ENCODE results near the gene CD300LD.
A peak's percentile ranks its signal among the peaks of the same experiment; 100 is the strongest.
"Not testable (repeated sequence)": the region's sequence is repeated elsewhere in the genome, so short reads cannot be mapped to it uniquely, and the experiment has no call there.

The CD300LD gene

DNA sequence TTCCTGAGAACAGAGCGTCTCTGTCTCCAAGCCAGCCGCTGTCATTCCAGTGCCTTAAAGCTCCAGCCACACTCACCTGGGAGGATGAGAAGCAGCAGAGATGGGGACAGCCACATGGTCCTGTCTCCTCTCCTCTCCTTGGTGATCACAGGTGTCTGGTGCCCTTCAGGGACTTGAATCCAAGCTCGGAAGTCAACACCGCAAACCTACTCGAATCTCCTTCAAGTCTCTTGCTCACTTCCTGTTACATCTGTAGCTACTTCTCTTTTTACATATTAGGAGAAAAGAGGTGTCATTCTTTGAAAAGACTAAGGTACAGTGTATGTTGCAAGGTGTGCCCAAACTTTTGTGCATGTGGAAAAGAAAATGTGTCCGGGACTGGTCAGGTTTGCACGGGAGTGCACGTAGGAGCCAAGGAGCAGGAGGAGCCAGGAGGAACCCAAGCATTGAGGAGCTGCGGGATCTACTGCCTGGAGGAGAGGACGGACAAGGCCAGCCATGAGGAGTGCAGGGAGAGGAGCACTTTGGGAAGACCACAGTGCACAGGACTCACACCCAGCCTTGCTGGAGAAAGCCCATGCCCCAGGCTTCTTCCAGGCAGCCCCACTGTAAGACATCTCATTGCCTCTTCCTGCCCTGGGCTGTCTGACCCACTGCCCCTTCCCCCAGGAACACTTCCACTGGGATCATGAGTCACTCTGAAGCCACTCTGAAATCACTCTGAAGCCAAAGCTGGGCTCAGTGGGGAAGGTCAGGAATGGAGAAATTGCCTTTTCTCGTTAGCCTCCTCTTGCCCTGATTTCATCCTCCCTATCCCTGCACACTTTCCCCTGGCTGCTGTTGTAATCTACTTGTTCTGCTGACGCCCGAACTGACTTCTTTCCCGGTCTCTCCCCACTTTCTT is at the start of gene CD300LD:
Gene CD300LD (minus strand): TSS at position 197 of the 904 bp plus-strand sequence. CDS start 81 bp downstream, at position 116.
- DNase-seq = no peak

DNA sequence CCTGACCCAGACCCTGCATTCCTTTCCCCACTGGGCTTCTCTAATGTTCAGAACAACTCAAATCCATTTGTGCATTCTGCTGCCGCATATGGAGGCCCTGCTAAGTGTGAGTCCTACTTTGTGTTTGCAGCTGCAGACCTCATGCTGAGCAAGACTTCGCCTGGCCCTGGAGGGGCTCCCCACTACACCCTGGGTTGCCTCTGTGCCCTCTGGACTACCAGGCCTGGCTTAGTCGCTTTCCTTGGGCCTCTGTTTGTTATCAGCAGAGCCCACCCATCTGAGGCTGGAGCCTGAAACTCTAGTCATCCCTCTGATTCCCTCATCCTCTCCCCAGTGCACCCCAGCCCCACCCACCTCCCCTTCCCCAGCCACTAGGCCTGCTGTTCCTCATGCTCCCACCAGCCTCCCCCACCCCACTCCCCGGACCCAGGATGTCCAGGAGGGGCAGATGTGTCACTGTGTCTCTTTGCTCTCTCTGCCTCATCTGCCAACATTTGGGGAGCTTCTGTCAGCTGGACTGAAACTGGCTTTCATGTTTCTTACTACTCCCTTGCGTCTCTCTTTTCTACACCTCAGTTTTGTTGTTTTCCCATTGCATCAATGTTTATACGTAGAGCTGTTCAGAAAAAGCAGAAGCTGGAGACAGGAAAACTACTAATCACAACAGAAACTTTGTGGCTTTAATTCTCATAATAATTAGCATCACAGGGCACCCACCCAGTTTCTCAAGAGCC is 49.3 kb upstream of the CD300LD start:
- DNase-seq = no peak

DNA sequence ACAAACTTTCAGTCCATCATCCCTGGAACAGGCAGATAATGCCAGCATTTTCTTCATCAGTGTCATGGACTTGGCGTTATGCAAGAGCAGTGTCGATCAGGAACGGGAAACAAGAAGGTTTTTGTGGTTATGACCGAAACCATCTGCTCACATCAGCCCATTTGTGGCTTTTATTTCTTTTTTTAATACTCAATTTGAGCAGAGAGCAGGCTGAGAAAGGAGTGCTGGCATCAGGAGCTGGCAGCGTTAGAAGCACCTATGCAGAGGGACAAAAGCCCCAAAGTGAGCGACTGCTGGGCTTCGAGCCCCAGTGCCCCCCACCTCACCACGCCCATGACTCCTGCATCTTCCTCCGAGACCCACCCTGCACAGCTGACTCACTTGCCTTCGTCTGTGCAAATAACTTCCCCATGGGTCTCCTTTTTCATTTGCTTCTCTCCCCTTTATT is 47.6 kb upstream of the CD300LD start:
- DNase-seq = no peak

DNA sequence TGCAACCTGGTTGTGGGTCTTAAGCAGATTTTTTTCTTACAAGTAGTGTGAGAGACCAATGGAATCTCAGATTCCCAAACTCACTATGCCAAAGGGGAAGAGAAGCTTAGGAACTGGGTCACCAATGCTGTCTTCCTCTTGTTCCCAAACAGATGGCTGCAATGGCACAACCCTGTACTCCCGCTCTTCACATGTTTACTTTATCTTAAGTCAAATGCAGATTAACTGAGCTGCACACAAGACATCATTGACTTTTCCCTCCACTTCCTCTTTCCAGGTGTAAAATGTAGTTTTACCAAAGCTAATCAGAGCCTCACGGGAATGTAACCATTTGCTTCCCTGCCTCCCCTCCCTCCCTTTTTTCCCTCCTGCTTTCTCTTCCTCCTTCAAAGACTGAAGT is 45.8 kb upstream of the CD300LD start:
- DNase-seq = no peak

DNA sequence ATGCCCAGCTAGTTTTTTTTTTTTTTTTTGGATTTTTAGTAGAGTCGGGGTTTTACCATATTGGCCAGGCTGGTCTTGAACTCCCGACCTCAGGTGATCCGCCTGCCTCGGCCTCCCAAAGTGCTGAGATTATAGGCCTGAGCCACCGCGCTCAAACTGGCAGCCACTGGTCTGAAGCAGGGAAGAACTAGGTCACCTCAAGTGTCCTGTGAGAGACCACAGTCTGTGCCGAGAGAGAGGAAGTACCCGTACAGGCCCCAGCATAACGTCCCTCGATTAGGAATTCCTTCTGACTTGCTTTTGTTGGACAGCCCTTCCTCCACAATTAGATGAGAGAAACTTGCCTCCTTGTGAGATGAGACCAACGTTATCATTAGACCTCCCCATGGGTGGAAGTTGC is 45.2 kb upstream of the CD300LD start:
- DNase-seq = no peak

DNA sequence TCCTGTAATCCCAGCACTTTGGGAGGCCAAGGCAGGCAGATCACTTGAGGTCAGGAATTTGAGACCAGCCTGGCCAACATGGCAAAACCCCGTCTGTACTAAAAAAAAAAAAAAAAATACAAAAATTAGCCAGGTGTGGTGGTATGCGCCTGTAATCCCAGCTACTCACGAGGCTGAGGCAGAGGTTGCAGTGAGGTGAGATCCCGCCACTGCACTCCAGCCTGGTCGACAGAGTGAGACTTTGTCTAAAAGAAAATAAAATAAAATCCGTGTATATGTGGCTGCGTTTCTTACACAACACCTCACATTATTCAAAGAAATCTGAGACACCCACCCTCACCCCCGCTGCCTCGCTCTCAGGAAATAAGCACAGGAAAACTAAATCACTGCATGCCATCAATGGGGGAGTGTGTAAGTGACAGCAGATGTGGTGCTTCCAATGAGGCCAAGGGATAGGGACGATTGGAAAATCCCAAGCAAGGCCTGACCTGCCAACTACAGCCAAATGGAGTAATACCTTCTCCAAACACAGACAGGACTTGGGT is 44.5 kb upstream of the CD300LD start:
- DNase-seq = not testable (repeated sequence)

DNA sequence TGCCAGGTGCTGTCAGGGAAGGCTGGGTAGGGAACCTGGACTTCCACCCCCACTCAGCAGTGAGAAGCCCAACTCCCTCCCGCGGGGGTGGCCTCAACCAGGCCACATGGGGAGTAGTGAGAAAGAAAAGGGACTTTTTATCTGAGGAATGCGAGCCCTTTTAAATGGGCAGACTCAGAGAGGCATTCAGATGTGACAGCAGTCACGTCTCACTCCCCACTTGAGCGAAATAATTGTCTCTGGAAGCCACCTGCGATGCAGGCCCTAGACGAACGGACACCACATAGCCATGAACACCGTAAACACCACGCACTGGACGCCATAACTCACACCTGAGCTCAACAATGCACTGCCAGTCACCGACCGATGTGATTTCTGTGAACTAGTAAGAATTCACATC is 43.3 kb upstream of the CD300LD start:
- DNase-seq = peak; percentile 9

DNA sequence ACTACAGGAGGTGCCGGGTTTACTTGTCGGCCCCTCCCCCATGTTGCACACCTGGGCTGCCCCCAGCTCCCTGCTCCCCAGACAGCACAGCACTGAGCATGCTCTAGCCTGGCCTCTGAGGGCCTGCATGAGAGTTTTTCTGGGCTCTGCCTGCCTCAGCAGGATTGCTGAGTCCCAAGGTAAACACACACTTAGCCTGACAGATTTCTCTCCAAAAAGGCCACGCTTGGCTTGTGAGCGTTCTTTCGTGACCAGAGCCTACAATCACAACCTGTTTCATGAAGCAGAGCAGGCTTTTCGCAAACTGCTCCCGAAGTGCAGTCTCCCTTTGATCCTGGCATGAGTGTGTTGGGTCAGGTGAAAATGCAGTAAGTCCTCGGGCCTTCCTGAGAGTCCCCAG is 41.2 kb upstream of the CD300LD start:
- DNase-seq = no peak

DNA sequence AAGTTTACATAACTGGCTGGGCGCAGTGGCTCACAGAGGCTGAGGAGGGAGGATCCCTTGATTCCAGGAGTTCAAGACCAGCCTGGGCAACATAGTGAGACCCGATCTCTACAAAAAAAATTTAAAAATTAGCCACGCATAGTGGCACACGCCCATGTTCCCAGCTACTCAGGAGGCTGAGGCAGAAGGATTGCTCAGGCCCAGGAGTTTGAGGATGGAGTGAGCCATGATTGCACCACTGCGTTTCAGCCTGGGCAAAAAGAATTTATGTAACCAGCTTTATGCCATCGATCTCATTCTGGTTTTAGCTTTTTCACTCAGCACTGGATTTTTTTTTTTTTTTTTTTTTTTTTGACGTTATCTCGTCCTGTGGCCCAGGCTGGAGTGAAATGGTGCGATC is 40.5 kb upstream of the CD300LD start:
- no peak for DNase-seq

DNA sequence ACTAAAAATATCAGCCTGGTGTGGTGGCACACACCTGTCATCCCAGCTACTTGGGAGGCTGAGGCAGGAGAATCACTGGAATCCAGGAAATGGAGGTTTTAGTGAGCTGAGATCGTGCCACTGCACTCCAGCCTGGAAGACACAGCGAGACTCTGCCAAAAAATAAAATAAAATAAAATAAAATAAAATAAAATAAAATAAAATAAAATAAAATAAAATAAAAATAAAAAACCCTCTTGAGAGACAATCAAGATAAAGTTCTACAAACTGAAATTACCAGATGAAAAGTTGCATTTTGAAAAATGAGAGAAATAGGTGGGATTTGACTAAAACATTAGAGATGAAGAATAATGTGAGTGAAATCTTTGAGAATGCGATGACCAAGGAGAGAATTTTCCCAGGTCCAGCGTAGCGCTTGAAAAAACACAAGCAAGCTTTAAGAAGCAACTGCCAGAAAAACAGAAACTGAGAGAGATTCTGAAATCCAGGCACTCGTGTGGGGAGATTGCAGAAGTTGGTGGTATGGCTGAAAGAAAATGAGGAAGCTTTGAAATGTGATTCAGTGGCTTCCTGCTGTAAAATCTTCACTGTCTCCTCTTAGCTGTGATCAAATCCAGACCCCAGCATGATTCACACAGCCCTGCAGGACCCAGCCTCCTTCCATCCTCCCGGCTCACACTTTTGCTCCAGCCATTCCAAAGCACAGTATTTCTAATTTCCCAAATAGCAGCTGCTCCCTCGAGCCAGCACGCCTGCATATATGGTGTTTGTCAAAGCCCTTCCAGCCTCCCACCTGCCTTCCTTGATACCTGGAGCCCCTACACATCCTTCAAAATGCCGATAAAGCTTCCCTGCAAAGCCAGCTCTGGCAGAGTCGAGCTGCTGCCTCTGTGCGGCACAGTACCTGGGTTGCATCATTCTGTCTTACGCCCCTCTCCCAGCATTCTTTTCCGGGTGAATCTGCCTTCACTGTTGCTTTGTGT is 39.7 kb upstream of the CD300LD start:
- no peak for DNase-seq

DNA sequence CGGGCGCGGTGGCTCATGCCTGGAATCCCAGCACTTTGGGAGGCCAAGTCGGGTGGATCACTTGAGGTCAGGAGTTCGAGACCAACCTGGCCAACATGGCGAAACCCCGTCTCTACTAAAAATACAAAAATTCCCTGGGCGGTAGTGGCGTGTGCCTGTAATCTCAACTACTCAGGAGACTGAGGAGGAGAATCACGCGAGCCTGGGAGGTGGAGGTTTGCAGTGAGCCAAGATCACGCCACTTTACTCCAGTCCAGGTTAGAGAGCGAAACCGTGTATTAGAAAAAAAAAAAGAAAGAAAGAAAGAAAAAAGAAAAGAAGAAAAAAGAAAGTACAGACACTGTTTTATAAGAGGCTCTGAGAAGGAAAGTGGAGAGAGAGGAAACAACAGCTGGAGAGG is 38.2 kb upstream of the CD300LD start:
- not testable (repeated sequence) for DNase-seq

DNA sequence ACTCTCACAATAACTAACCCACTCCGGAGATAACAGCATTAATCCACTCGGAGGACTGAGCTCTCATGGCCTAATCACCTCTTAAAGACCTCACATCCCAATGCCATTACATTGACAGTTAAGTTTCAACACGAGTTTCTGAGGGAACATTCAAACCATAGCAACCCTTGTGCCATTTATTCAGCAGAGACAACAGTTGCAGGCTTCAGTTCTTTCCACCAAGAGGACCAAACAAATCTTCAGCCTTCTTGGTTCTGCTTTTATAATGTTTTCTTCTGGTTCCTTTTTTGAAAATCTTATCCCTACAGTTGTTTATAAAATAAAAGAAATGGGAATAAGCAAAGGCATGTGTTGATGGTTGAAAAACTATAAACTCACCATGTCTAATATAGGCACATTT is 33.6 kb upstream of the CD300LD start:
- no peak for DNase-seq

DNA sequence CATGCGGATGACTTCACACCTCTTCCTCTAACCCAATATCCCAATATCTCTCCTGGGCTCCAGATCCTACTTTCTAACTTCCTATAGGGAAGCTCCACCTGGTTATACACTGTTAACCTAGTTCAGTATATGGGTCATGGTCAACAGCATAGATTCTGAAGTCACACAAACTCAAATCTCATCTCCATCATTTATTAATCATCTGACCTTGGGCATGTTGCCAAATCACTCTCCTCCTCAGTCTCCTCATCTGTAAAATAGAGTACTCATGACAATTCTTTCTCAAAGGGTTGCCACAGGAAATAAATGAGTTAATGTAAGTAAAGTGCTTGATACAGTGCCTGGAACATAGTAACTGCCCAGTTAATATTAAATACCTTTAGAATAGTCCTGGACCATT is 32.0 kb upstream of the CD300LD start:
- DNase-seq = no peak

DNA sequence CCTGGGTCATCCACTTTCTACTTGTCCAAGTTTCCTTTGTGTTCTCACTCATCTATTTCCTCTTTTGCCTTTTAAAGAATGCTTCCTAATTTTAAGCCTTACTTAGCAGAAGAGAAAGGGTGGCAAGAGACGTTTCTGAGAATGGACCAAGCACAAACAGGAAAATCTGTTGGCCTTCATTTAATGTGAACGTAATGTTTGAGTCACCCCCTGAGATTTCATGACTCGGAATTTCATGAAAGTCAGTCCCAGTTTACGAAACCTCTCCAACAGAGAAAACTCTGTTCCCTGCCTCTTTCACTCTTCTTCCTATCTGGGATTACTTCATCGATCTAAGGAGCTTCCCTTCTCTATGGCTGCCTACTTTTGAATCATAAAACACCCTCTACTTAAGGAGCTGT is 31.6 kb upstream of the CD300LD start, which contains the start of gene CD300E:
Gene CD300E (minus strand): TSS at position 46 of the 401 bp plus-strand sequence. CDS start 117 bp downstream, outside the sequence.
- no peak for DNase-seq

DNA sequence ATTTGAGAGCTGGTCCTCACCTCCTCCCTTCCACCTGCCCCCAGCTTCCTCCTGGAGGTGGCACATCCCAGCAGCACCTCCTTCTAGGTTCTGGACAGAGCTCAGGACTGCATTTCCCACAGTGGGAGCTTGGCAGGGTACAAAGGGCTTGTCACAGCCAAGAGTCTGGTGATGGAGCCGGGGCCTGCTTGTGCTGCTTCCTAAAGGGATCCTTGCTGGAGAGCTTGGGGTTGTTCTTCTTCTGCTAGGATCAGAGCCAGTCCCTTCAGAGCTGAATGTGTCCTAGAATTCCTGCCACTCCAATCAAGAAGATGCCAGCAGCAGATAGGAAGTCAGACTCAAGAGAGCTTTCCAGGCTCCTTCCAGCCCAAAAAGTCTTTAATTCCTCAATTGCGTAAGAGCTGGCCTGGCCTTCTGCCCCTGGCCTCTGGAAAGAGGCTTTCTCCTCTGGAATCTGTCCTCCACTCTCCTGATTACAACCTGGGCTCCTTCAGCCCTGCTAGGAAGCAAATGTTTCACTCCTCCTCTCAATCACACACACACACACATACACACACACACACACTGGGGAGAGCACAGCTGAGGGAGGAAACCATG is 27.1 kb upstream of the CD300LD start:
- DNase-seq = no peak

DNA sequence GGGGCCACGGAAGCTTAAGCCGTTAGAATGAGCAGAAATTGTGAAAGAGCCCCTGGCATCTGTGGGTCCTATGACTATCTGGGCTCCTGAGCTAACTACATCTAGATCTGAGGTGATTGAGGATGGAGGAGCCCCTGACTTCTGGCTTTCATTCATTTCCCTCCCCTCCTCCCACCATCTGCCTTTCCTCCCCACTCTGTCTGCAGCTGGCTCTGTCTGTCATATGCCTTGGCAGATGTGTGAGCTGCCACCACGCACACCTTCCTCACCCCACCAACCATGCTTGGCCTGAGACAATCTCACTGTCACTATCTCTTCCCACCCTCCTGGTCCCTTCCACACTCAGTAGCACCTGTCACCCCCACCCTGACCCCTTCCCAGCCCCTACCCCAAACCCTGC is 26.4 kb upstream of the CD300LD start:
- no peak for DNase-seq

DNA sequence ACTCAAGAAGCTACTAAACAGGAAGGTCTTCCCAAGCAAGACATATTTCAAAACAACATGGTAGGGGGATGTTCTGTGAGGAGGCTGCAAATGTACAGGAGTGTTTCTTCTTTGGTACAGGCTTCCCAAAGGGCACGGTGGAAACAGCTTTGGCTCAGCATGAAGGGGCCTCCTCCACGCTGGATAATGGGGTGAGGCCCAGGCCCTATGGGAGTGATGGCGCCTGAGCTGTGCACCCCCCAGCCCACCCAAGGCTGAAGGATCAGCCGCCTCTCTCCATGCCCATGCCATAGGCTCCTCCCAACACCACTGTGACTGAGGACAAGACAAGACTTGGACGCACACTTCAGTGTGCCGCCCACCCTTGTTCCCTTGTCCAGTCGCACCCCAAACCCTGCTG is 24.6 kb upstream of the CD300LD start:
- DNase-seq = no peak

DNA sequence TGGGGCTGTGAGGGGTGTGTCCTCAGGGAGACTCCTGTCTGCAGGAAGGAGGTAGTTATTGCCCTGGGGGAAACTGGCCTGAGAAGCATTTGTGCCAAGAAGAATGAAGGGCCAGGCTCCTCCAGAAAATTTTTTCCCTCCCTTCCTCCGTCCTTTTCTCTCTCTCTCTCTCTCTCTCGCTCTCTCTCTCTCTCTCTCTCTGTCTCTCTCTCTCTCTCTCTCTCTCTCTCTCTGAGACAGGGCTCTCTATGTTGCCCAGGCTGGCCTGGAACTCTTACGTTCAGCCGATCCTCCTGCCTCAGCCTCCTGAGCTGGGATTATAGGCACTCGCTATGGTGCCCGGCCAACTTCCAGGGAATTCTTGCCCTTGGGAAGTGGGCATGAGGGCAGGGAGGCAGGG is 20.0 kb upstream of the CD300LD start:
- no peak for DNase-seq

DNA sequence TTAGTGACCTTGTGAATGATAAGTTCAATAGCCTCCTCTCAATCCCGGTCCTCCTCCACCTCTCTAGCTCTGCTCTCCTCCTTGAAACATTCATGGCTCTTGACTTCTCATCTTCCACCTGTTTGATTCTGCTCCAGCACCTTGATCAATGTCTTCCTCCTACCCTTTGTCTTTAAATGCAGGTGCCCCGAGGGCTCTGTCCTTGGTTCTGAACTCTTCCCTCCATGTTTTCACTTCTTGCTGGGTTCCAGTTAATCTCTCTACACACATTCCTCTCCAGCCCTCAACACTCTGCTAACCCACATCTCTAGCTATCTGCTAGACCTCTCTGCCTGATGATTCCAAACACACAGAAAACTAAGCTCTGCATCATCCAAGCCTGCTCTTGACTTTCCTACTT is 18.0 kb upstream of the CD300LD start:
- DNase-seq = no peak

DNA sequence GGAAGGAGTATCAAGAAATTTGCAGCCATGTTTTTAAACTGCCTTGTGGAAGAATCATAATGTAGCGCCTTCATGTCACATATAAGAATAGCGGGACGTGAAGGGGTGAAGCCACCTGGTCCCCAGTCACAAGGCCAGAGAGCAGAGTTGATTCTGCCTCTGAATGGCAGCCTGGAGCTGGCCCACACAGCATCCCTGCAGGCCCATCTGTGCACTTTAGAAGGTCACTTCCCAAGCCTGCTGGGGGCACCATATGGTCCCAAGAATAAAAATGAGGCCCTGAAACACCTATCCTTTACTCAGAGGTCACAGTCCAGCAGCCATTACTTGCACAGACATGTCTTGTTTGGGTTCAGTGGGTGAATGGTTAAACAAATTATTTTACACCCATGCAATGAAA is 16.4 kb upstream of the CD300LD start:
- no peak for DNase-seq

DNA sequence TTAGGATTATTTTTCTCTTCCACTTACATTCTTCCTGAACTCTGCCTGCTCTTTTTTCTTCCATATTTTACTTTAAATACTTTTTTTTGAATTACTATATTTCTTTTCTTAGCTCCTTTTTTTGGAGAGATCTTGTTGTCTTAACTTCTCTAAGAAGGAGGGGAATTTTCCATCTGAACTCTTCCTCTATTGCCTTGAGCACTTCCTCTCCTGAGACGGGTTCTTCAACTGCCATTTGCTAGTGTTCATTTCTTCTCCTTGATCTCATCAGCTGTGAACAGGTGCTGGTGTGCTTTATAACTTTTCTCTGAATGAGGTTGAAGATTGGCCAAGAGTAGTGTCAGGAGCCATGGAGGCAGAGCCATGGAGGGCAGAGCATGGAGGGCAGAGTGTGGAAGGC is 15.1 kb upstream of the CD300LD start:
- DNase-seq = no peak

DNA sequence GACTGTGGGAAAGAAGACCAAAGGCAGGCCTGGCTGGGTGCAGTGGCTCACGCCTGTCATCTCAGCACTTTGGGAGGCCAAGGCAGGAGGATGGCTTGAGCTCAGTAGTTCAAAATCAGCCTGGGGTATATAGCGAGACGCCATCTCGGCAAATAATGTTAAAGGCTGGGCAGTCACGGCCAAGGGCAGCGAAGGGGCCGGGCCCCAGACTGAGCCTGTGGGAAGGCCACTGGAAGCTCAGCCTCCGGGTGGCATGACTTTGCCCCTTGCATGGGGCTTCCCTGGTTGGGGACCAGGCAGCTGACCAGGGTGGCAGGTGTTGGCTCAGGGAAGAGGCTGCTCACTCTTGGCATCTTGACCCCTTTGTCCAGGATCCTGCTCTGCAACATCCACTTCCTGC is 14.0 kb upstream of the CD300LD start:
- DNase-seq = no peak
